Fibroblast of skin of left quadriceps (primary cell): Measurements from ENCODE around the gene ADISSP.

ENCODE experiments used
- DNase-seq, 2 experiments: peaks; one replicate each; pipeline ENCODE4 v3.0.0-alpha.2; 2013; ENCODE audit warnings: low read depth in 2 of 2

ADISSP gene

DNA sequence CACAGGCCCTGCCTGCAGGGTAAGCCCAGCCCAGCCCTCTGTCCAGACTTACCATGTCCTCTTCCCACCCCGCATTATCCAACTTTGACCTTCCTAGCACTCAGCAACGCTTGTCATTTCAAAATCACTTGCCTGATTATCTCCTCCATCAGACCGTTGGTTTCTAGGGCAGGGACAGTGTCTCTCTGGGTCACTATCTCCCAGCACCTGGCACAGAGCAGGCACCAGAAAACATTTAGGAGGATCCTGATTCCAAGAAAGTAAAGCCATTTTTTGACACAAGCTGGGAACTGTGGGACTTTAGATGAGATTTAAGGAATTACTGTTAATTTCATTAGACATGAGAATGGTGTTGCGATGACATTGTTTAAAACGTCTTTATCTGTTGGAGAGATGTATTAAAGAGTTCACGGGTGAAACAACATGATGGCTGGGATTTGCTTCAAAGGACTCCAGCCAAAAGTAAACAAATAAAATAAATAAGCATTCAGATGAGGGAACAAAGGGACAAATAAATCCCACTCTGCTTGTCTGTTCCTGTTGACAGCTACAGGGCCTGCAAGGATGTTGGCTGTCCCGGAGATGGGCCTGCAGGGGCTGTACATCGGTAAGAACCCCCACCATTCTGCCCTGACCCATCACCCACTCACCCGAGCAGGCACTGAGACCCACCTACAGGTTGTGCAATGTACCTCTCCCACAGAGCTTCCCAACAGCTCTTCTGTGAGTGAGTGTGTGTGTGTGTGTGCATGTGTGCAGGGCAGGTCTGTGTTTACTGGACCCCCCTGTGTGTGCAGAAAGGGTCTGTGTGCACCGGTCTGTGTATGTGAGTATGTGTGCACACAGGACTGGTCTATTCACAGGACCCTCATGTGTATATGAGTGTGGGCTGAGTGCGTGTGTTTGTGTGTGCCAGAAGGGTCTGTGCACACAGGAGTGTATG lies 29.2 kb downstream of the ADISSP start:
- no peak for DNase-seq

- no peak for DNase-seq
Observed at GRCh38 chr20:3735768-3736167, 31.8 kb downstream of the ADISSP start.

- DNase-seq = no peak
Observed at GRCh38 chr20:3734111-3734843, 33.3 kb downstream of the ADISSP start.

- DNase-seq = no peak
Observed at GRCh38 chr20:3733119-3733995, 34.2 kb downstream of the ADISSP start.

GRCh38 chr20:3732327-3733118 lies 35.0 kb downstream of the ADISSP start, which contains the start of gene HSPA12B:
TSS of gene HSPA12B (plus strand) at chr20:3732685. CDS start at chr20:3738675, 5,990 bp downstream.
- no peak for DNase-seq

- DNase-seq = no peak
Observed at GRCh38 chr20:3731944-3732326, 35.6 kb downstream of the ADISSP start.

- no peak for DNase-seq
Observed at GRCh38 chr20:3730803-3731672, 36.5 kb downstream of the ADISSP start.

DNA sequence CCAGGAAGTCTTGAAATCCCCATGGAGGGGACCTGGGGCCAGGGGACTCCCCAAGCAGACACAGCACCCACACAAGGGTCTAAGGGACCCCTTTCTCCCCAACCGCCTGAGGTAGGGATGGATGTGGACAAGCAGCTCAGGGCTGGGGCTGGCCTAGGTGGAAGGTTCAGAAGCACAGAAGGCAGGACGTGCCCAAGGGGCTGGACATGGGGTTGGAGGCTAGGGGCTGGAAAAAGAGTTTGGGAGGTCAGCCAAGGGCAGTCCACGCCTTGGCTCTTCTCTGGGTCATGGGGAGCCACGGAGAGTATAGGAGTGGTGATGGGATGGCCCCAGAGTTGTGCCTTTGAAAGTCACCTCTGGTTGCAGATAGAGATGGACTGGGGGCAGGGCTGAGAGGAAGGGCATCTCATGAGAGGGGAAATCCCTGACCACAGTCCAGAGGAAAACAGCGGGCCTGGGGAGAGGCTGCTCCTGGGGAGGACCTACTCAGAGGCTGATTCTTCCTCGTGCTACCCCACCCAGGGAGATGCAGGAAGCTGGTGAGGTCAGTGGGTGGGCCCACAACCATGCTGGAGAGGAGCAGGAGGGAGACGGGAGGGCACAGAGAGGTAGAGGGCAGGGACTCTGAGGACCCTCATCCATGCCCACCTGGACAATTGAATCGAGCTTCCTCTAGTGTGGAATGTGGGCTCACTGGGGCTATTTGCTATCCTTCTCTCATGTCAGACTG lies 37.6 kb downstream of the ADISSP start:
- DNase-seq = no peak

GRCh38 chr20:3729378-3729777 lies 38.2 kb downstream of the ADISSP start:
- no peak for DNase-seq

DNA sequence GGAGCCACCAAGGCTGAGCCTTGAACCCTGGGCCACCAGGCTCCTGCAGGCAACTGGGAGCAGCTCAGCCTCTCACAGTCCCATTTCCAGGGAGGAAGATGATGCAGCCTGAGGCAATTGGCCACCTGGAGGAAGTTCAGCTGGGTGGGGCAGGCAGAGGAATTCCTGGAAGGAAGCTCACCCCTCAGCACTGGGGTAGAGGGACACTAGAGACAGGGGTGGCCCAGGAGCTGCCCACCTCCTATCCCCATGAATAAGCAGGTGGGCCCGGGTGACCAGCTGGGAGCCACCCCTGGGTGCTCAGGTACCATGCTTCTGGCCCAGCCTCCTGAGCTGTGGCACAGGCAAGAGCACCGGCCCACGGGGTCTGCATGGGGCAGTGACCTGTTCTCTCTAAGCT lies 38.7 kb downstream of the ADISSP start:
- DNase-seq = no peak

- DNase-seq = no peak
Observed at GRCh38 chr20:3728354-3728753, 39.2 kb downstream of the ADISSP start.

DNA sequence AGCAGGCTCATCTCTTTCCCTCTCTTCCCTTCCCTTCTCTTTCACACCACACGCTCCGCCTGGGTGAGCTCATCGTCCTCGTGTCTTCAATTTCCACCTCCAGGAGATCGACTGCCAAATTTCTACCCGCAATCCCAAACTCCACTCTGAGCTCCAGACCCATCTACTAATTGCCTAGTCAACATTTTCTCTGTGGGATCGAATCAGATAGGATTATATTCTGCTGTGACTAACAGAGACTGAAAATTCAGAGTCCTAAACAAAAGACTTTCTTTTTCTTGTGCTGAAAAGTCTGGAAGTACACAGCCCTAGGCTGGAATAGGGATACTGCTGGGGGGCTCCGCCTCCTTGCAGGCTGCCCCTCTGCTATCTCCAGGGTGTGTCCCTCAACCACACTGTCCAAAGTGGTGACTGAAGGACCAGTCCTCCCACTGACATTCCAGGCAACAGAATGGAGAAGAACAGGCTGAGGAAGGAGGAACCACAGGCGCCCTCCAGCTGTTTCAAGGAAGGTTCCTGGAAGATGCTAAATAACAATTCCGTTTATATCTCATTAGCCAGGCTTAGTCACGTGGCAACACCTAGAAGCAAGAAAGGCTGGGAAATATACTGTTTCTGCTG lies 40.0 kb downstream of the ADISSP start:
- DNase-seq = peak; percentile 18 to 29

DNA sequence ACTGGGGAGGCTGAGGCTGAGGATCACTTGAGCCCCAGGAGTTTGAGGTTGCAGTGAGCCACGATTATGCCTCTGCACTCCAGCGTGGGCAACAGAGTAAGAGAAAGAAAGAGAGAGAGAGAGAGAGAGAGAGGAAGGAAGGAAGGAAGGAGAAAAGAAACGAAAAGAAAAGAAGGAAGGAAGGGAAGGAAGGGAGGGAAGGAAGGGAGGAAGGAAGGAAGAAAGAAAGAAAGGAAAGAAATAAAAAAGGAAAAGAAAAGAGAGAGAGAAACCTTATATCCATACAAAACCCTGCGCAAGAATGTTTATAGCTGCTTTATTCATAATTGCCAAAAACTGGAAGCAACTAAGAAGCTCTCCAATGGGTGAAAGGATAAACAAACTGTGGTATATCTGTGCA lies 43.2 kb downstream of the ADISSP start:
- no peak for DNase-seq

- DNase-seq = no peak
Observed at GRCh38 chr20:3723284-3723683, 44.3 kb downstream of the ADISSP start.

DNA sequence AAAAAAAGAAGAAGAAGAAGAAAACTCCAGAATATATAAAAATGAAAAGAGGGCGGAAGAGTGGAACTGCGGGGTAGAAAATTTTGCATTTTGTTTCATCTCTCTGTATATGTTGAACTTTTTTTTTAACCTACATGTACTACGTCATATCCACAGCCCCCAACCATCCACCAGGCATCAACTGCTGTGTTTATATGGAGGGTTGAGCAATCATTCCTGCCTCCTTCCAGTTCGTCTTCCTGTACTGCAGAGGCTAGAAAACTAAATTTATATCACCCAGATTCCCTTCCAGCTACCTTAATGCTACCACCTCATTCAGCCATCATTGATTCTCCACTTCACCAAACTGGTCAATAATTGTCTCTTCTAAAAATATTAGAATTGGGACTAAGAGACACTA lies 45.6 kb downstream of the ADISSP start:
- no peak for DNase-seq

DNA sequence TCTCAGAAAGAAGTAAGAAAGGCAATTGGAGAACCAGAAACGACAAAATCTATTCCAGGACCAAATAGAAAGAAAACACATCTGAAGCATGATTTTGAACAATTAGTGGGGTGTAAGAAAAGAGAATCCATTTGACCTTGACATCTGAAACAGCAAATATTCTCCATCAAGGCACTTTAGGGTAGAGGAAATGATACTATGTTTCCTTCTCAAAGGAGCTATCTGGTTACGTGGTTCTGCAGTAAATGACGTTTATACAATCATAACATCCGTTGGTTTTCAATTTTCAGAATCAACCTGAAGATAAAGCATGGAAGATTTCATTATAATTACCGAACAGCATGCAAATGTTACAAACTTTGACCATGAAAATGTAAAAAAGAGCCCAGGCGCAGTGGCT lies 46.9 kb downstream of the ADISSP start:
- DNase-seq = no peak

DNA sequence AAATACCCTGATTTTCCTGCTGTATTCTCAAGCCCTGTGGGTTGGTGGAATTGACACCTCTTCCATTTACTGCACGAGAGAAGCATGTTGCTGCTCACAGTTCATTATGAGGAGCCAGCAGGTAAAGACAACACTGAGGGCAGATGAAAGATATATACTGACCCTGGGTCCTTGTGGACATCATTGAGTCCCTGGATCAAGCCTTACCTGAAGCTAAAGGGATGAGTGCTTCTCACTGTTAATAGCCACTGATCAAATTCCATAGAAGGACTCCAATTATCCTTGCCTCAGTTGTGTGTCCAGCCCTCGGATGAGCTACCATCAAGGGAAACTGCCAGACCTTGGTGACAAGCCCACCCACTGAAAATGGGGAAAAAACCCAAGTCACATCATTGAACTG lies 47.5 kb downstream of the ADISSP start:
- no peak for DNase-seq

- no peak for DNase-seq
Observed at GRCh38 chr20:3719046-3719445, 48.5 kb downstream of the ADISSP start.
